HepG2 (cell line): Measurements from ENCODE around the gene ARFGAP2. TPM values are rescaled to one million over a fixed set of nuclear protein-coding genes. Genes with fewer than 3 reads are reported as not detected.
A peak's percentile ranks its signal among the peaks of the same experiment; 100 is the strongest.
"Not testable (repeated sequence)": the region's sequence is repeated elsewhere in the genome, so short reads cannot be mapped to it uniquely, and the experiment has no call there.

Experiments used
- ATAC-seq: fragments of 200-7000 bp; cut with Tn5 transposase; 3 replicates; pipeline ENCODE4 v1.9.1; 2020; ENCODE audit warnings: mild to moderate bottlenecking, moderate library complexity
- BruUV-seq: library from RNA; stranded (reverse); fragments of 400-500 nt; replicated peaks from 2 replicates; lab custom pipeline; 2021; lab: Mats Ljungman, UMichigan
- CTCF ChIA-PET: fragments of 300-600 bp; formaldehyde crosslinking; extraction: SDS; loops from one replicate; lab custom pipeline; 2021; ENCODE audit warnings: low total read pairs, inconsistent platforms, low intra/inter-chr PET ratio; lab: Yijun Ruan, JAX
- POLR2A ChIA-PET: fragments of 350-600 bp; sonication (Branson Sonifier 250); formaldehyde crosslinking; loops from one replicate; lab custom pipeline; 2020; ENCODE audit warnings: antibody characterized with exemption, inconsistent platforms; lab: Yijun Ruan, JAX
- DNase-seq: peaks from one replicate; pipeline ENCODE4 v3.0.0-alpha.2; 2015; ENCODE audit warnings: low spot score
- FAIRE-seq: peaks from 3 replicates; lab custom pipeline; 2011; peaks lifted over from hg19 to GRCh38; lab: Jason Lieb, UNC
- H2AFZ ChIP-seq: one replicate; pipeline ENCODE4 v1.6.1; 2011; ENCODE audit warnings: low read length, inconsistent platforms
- H3K27ac ChIP-seq: fragments of 300-600 bp; 3 replicates; pipeline ENCODE4 v1.8.0; 2011; ENCODE audit warnings: mixed run types, mild to moderate bottlenecking, mixed read lengths, low read length, inconsistent platforms; ENCODE audit not compliant: insufficient read depth; ENCODE audit errors: extremely low read length
- H3K27me3 ChIP-seq, 2 experiments: fragments of 200-600 bp in 1 of 2; 2 replicates in 1 of 2; 3 replicates in 1 of 2; pipeline versions ENCODE4 v1.6.0 to v1.8.0; 2011; ENCODE audit warnings: low read length in 2 of 2, mild to moderate bottlenecking in 2 of 2, moderate library complexity in 2 of 2, inconsistent platforms in 1 of 2; ENCODE audit not compliant: insufficient read depth in 2 of 2, control insufficient read depth in 1 of 2
- H3K36me3 ChIP-seq, 2 experiments: fragments of 200-600 bp in 1 of 2; replicated peaks in 1 of 2; 2 replicates in 1 of 2; 3 replicates in 1 of 2; pipeline versions ENCODE4 v1.5.1 to v1.8.0; 2011; ENCODE audit warnings: low read length in 2 of 2, inconsistent platforms in 1 of 2; ENCODE audit not compliant: insufficient read depth in 2 of 2, control insufficient read depth in 1 of 2
- H3K4me1 ChIP-seq: 2 replicates; pipeline ENCODE4 v1.5.1; 2012; ENCODE audit warnings: low read length, inconsistent platforms; ENCODE audit not compliant: insufficient read depth
- H3K4me2 ChIP-seq: 2 replicates; pipeline ENCODE4 v1.6.0; 2011; ENCODE audit warnings: low read depth, low read length, inconsistent platforms
- H3K4me3 ChIP-seq, 3 experiments: fragments of 200-600 bp in 1 of 3; sonication (generic), shearing (Covaris generic) in 1 of 3; replicated peaks in 1 of 3; 2 replicates each; pipeline ENCODE4 v1.5.1; 2011 to 2016; ENCODE audit warnings: low read length in 3 of 3, inconsistent platforms in 2 of 3, low read depth in 2 of 3, mild to moderate bottlenecking in 2 of 3, control low read depth in 1 of 3, mixed read lengths in 1 of 3; ENCODE audit not compliant: insufficient read depth in 1 of 3
- H3K79me2 ChIP-seq: one replicate; pipeline ENCODE4 v1.6.1; 2011; ENCODE audit warnings: low read length, inconsistent platforms; ENCODE audit not compliant: insufficient read depth
- H3K9ac ChIP-seq: 2 replicates; pipeline ENCODE4 v1.6.0; 2011; ENCODE audit warnings: mild to moderate bottlenecking, low read depth, low read length, inconsistent platforms; ENCODE audit not compliant: insufficient read depth
- H3K9me3 ChIP-seq: 2 replicates; pipeline ENCODE4 v1.5.1; 2012; ENCODE audit warnings: mild to moderate bottlenecking, low read length
- H4K20me1 ChIP-seq: 2 replicates; pipeline ENCODE4 v1.6.0; 2011; ENCODE audit warnings: inconsistent platforms, mild to moderate bottlenecking, low read length, moderate library complexity; ENCODE audit not compliant: insufficient read depth
- ATF4 ChIP-seq, 2 experiments: fragments of 450-650 bp in 1 of 2; sonication (generic) in 1 of 2; formaldehyde crosslinking; IDR thresholded peaks; 2 replicates each; pipeline versions ENCODE4 v1.5.0 to v1.8.0; 2020 to 2022; ENCODE audit warnings: mild to moderate bottlenecking in 1 of 2, missing genetic modification reagents in 1 of 2
- BRF2 ChIP-seq: sonication (generic); formaldehyde crosslinking; IDR thresholded peaks from 2 replicates; pipeline ENCODE4 v1.8.1; 2022; ENCODE audit warnings: mild to moderate bottlenecking, missing genetic modification reagents
- CEBPB ChIP-seq: IDR thresholded peaks from 2 replicates; pipeline ENCODE4 v1.6.1; 2011; ENCODE audit warnings: low read depth, low read length, improper control_type of control experiment, borderline replicate concordance
- CEBPG ChIP-seq: IDR thresholded peaks from 2 replicates; pipeline ENCODE4 v1.6.1; 2016
- RARA ChIP-seq: IDR thresholded peaks from 2 replicates; pipeline ENCODE4 v1.6.1; 2016; ENCODE audit warnings: missing genetic modification reagents, missing compliant biosample characterization
- SOX6 ChIP-seq, 2 experiments: fragments of 450-650 bp in 1 of 2; sonication (generic) in 1 of 2; formaldehyde crosslinking in 1 of 2; IDR thresholded peaks; 2 replicates each; pipeline versions ENCODE4 v1.4.0 to v1.6.1; 2017 to 2020; ENCODE audit warnings: antibody characterized with exemption in 1 of 2, mild to moderate bottlenecking in 1 of 2, missing genetic modification reagents in 1 of 2
- ZNF121 ChIP-seq: sonication (generic); formaldehyde crosslinking; IDR thresholded peaks from 2 replicates; pipeline ENCODE4 v1.5.0; 2020; ENCODE audit warnings: mild to moderate bottlenecking, missing genetic modification reagents
- WGBS: methylation state at CpG from one replicate; pipeline ENCODE4 v1.1.6; 2017; ENCODE audit warnings: low lambda C conversion rate; 5-methylcytosine and 5-hydroxymethylcytosine counted together
- in situ Hi-C: cut with HindIII; loops from 2 replicates; pipeline ENCODE4 v1.10.0; 2017; ENCODE audit warnings: low pct_unique_long_range_greater_than_20kb; ENCODE audit not compliant: extremely low pct_ligation_motif_present
- intact Hi-C: fragments of 100-400 bp; cut with micrococcal nuclease; formaldehyde crosslinking; loops from one replicate; pipeline ENCODE4 v1.10.0; 2022; ENCODE audit not compliant: unreplicated experiment
- polyA plus RNA-seq, 8 experiments: library from polyadenylated mRNA; depleted of rRNA in 3 of 8; stranded (reverse) in 7 of 8; unstranded in 1 of 8; fragments of >200 nt; fragmentation: Illumina TruSeq in 4 of 8; extraction: Trizol in 4 of 8; gene quantifications; 2 replicates each; pipeline versions ENCODE4 v1.2.1 to v1.2.3, GENCODE V29; 2011 to 2016; ENCODE audit warnings: low read depth in 4 of 8, missing spikeins in 1 of 8, mixed read lengths in 1 of 8; ENCODE audit not compliant: insufficient read depth in 1 of 8
- total RNA-seq, 5 experiments: library from RNA; depleted of rRNA; stranded (reverse); fragments of >200 nt; fragmentation: Illumina TruSeq; extraction: Trizol; gene quantifications; 2 replicates each; pipeline ENCODE4 v1.2.3, GENCODE V29; 2016; ENCODE audit warnings: low read depth in 1 of 5
- TF ChIP-seq, protein P1 (sequence below): sonication (generic); formaldehyde crosslinking; IDR thresholded peaks from 2 replicates; pipeline ENCODE4 v1.4.0; 2020; ENCODE audit warnings: low read depth, mild to moderate bottlenecking, missing genetic modification reagents
- TF ChIP-seq, protein P2 (sequence below): IDR thresholded peaks from 2 replicates; pipeline ENCODE4 v1.4.0; 2020; ENCODE audit warnings: mild to moderate bottlenecking, missing genetic modification reagents
- TF ChIP-seq, protein P3 (sequence below): sonication (generic); formaldehyde crosslinking; IDR thresholded peaks from 2 replicates; pipeline ENCODE4 v1.5.0; 2020; ENCODE audit warnings: mild to moderate bottlenecking, missing genetic modification reagents

Gene ARFGAP2
- total and polyA plus RNA-seq, 2 of the 13 experiments (the other 11 are each of a cell fraction or from before 2014, with no cell fraction given) = 32.3 to 75.3 TPM

DNA sequence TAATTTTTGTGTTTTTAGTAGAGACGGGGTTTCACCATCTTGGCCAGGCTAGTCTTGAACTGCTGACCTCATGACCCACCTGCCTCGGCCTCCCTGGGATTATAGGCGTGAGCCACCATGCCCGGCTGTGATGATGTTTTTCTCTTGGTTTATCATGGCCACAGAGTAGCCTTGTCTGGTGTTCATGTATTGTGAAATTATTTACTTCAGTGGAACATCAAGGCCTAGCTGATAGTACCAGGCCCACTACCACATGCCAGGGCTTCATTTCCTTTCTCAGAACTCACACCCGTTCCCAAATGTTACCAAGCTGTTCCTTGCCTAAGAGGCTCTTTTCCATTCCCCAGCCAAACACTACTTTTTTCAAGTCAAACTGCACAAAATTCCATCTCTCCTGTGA, 31.9 kb upstream of the ARFGAP2 start (continued):
- TF ChIP-seq, protein P1, sequence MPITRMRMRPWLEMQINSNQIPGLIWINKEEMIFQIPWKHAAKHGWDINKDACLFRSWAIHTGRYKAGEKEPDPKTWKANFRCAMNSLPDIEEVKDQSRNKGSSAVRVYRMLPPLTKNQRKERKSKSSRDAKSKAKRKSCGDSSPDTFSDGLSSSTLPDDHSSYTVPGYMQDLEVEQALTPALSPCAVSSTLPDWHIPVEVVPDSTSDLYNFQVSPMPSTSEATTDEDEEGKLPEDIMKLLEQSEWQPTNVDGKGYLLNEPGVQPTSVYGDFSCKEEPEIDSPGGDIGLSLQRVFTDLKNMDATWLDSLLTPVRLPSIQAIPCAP (CRISPR knock-in tag) = no peak
- peak; percentile 71; the same call in 1 of the 2 replicates for TF ChIP-seq CEBPB
- TF ChIP-seq, protein P2, sequence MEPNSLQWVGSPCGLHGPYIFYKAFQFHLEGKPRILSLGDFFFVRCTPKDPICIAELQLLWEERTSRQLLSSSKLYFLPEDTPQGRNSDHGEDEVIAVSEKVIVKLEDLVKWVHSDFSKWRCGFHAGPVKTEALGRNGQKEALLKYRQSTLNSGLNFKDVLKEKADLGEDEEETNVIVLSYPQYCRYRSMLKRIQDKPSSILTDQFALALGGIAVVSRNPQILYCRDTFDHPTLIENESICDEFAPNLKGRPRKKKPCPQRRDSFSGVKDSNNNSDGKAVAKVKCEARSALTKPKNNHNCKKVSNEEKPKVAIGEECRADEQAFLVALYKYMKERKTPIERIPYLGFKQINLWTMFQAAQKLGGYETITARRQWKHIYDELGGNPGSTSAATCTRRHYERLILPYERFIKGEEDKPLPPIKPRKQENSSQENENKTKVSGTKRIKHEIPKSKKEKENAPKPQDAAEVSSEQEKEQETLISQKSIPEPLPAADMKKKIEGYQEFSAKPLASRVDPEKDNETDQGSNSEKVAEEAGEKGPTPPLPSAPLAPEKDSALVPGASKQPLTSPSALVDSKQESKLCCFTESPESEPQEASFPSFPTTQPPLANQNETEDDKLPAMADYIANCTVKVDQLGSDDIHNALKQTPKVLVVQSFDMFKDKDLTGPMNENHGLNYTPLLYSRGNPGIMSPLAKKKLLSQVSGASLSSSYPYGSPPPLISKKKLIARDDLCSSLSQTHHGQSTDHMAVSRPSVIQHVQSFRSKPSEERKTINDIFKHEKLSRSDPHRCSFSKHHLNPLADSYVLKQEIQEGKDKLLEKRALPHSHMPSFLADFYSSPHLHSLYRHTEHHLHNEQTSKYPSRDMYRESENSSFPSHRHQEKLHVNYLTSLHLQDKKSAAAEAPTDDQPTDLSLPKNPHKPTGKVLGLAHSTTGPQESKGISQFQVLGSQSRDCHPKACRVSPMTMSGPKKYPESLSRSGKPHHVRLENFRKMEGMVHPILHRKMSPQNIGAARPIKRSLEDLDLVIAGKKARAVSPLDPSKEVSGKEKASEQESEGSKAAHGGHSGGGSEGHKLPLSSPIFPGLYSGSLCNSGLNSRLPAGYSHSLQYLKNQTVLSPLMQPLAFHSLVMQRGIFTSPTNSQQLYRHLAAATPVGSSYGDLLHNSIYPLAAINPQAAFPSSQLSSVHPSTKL = peak; percentile 14; the same call in 1 of the 2 replicates
- TF ChIP-seq SOX6 (IDR thresholded peaks at IDR 0.05) = no peak
- TF ChIP-seq SOX6 (CRISPR knock-in tag; IDR thresholded peaks at IDR 0.05) = 0 out of 2 replicates have a peak, but pooled peaks have one; percentile 10
- TF ChIP-seq BRF2 = no peak

- H2AFZ ChIP-seq, H3K79me2 ChIP-seq, DNase-seq, H3K27ac ChIP-seq, H3K4me3 ChIP-seq, H3K36me3 ChIP-seq, H3K27me3 ChIP-seq, BruUV-seq, in situ Hi-C loops, FAIRE-seq: not testable (repeated sequence)
- peaks cover 55% of the 10 kb centered on the region for H3K4me1 ChIP-seq
- POLR2A ChIA-PET = interaction anchor here (0.9 to 1.3 kb wide), 2 partner anchors 18 to 21 kb away, joined by 3 to 4 read pairs; no protein-coding TSS in a partner anchor
- TF ChIP-seq, protein P3, sequence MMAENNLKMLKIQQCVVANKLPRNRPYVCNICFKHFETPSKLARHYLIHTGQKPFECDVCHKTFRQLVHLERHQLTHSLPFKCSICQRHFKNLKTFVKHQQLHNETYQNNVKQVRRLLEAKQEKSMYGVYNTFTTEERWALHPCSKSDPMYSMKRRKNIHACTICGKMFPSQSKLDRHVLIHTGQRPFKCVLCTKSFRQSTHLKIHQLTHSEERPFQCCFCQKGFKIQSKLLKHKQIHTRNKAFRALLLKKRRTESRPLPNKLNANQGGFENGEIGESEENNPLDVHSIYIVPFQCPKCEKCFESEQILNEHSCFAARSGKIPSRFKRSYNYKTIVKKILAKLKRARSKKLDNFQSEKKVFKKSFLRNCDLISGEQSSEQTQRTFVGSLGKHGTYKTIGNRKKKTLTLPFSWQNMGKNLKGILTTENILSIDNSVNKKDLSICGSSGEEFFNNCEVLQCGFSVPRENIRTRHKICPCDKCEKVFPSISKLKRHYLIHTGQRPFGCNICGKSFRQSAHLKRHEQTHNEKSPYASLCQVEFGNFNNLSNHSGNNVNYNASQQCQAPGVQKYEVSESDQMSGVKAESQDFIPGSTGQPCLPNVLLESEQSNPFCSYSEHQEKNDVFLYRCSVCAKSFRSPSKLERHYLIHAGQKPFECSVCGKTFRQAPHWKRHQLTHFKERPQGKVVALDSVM (CRISPR knock-in tag) = 0 out of 2 replicates have a peak, but pooled peaks have one; percentile 12
- TF ChIP-seq CEBPG (CRISPR knock-in tag) = peak; percentile 18; the same call in 1 of the 2 replicates
- peak; percentile 66 for TF ChIP-seq RARA (CRISPR knock-in tag)
- TF ChIP-seq ZNF121 (CRISPR knock-in tag) = peak; percentile 65; the same call in 1 of the 2 replicates
- TF ChIP-seq ATF4 (CRISPR knock-in tag; IDR thresholded peaks at IDR 0.05) = 0 out of 4 replicates have a peak, but pooled peaks of 1 of the 2 experiments have one; percentile 53
- TF ChIP-seq, all 625 proteins: peak for 5; not testable (repeated sequence) for 620
- H3K4me2 ChIP-seq, H4K20me1 ChIP-seq, H3K9ac ChIP-seq, intact Hi-C loops, CTCF ChIA-PET, ATAC-seq, H3K9me3 ChIP-seq: not testable (repeated sequence)
- 52% methylated on average over 13 of the region's 13 CpGs for WGBS
Observed at GRCh38 chr11:47208008-47208552, 31.4 kb upstream of the ARFGAP2 start.
